Stimulated activated CD4-positive, alpha-beta T cell treated with anti-CD3 and anti-CD28 coated beads, Interleukin-15, amount 100 ng/mL, for 24 hours (primary cell): ENCODE measurements around the gene PKHD1.

Experiments
- DNase-seq: peaks from one replicate; pipeline ENCODE4 v3.0.0-alpha.2; 2020

PKHD1 gene, protein sequence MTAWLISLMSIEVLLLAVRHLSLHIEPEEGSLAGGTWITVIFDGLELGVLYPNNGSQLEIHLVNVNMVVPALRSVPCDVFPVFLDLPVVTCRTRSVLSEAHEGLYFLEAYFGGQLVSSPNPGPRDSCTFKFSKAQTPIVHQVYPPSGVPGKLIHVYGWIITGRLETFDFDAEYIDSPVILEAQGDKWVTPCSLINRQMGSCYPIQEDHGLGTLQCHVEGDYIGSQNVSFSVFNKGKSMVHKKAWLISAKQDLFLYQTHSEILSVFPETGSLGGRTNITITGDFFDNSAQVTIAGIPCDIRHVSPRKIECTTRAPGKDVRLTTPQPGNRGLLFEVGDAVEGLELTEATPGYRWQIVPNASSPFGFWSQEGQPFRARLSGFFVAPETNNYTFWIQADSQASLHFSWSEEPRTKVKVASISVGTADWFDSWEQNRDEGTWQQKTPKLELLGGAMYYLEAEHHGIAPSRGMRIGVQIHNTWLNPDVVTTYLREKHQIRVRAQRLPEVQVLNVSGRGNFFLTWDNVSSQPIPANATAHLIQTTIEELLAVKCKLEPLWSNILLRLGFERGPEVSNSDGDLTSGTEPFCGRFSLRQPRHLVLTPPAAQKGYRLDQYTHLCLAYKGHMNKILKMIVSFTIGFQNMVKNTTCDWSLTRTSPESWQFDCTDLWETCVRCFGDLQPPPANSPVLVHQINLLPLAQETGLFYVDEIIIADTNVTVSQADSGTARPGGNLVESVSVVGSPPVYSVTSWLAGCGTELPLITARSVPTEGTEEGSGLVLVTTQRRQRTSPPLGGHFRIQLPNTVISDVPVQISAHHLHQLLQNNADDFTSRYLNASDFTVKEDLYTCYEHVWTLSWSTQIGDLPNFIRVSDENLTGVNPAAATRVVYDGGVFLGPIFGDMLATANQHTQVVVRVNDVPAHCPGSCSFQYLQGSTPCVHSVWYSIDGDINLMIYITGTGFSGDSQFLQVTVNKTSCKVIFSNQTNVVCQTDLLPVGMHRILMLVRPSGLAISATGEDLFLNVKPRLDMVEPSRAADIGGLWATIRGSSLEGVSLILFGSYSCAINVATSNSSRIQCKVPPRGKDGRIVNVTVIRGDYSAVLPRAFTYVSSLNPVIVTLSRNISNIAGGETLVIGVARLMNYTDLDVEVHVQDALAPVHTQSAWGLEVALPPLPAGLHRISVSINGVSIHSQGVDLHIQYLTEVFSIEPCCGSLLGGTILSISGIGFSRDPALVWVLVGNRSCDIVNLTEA (N-terminal part only)

DNA sequence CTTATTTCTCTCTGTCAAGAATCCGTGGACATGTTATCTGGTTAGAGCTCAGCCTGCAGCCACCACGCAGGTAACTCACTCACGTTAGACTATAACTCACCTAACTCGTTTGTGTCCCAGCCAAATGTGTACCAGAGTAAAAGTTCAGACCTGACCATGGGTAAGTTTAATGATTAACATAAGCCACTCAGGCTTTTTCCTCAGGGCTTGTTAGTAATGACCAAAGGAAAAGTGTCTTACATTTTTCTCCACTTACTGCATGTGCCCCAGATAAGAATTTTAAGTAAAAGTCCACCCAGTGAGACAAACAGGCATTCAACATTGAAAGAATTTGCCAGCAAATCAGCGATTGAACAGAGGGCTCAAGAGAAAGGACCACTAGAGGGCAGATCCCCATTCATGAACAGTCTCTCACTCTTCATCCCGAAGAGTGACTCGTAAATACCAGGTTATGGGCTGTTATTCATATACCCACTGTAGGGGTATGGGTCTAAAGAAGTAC lies at the start of gene PKHD1:
PKHD1 (minus strand) TSS at position 116 of the 502 bp plus-strand sequence. CDS start 2,680 bp downstream, outside the sequence.
- DNase-seq = no peak

DNA sequence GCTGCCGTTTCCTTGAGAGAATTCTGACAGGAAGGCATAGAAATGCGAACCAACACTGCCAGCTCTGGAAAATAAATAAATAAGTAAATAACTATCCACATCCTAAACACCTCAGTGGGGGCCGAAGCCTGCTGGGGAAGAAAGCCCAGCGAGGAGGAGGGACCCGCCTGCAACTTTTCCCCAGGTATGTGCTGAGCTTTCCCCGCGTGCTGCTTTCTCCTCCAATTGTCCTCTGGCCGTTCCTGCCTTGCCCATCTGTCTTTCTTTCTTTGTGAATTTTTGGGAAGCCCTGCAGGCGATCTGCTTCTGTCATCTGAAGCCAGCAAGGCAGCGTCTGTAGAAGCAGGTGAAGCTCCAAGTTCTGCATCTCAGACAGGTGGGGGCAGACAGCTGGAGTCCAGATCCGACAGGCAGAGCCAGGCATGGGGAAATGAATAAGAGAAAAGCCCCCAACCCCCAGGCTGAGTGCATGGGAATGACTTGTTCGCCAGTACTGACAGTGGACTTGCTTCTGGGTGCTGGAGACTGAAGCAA lies 49.6 kb upstream of the PKHD1 start:
- no peak for DNase-seq

DNA sequence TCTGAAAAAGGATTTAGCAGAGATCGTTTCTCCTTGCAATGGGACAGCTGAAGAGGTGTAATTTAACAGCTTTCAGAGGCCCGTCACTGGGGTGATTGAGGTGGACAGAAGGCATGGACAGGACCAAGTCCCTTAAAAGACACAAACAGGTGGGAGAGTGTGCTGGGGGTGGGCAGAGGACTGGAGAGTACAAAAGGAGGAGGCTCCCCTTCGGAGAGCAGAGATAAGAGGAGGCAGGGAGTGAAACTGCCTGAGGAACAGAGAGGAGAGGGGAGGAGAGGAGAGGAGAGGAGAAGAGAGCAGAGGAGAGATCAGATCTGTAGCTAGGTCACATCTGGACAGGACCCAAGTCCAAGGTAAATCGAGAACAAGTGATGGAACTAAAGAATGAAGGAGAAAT lies 48.6 kb upstream of the PKHD1 start:
- DNase-seq = no peak

DNA sequence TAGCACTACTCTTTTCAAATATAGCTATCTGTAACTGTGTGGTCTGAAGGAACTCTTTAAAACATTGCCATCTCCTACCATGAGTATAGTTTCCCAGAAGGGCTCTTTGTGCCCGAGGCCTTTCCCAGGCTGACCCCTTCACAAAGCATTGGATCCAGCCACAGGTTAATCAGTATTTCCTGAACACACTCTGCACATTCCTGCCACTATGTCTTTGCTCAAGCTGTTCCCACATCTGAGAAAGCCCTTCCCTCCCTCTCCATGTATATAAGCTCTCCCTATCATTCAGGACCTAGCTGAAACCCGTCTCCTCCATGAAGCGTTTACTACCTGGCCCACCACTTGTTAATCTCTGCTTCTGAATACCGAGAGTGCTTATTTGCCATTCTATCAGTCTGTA lies 47.8 kb upstream of the PKHD1 start:
- DNase-seq = no peak

DNA sequence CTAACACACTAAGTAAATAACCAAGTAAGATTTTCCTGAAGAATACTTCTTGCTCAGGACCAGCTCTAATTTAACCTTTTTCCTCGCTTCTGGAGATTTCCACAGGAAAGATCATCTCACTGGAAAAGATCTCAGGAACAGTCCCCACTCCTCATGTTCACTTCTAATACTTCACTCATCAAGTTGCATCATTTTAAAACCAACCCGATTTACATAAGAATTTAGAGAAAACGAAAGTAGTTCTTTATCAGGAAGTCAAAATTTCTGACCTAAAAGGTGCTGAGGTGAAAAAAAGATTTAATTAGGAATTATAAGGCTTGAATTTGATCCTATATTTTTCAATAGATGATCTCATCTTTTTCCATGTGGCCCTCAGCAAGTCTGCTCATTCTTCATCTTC lies 46.6 kb upstream of the PKHD1 start:
- DNase-seq = no peak

DNA sequence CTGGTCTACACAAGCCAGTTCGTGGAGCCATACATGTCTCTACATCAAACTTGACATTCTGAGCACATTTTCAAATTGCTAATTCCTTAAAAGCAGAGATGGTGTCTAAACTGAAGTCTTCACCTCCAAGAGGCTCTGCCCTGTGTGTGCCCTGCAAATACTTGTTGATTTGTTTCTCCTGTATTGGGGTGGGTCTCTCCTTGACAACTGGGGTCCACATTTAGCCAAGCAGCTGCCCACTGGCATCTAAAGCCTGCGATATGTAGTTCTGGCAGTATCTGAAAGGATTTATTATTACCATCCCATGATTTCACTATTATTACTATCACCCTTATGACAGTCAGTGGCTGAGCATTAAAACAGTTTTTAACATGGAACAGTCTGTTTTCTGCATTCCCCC lies 45.9 kb upstream of the PKHD1 start:
- no peak for DNase-seq

DNA sequence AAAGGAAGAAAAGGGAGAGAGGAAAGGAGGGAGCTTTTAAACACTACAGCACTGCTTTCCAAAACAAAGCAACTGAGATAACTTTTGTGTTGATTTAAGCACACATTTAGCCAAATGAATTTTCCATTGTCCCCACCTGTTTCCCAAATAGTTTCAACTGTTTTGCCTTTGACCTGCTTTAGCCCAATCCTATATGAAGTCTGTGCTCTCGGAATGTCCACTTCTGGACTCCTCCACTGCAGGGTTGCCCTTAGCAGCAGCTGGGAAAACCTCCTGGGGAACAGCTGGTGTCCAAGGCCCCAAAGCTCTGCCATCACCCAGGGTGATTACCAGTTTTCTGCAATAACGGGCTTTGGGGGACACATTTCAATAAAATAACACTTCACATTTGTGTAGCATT lies 44.9 kb upstream of the PKHD1 start:
- no peak for DNase-seq

DNA sequence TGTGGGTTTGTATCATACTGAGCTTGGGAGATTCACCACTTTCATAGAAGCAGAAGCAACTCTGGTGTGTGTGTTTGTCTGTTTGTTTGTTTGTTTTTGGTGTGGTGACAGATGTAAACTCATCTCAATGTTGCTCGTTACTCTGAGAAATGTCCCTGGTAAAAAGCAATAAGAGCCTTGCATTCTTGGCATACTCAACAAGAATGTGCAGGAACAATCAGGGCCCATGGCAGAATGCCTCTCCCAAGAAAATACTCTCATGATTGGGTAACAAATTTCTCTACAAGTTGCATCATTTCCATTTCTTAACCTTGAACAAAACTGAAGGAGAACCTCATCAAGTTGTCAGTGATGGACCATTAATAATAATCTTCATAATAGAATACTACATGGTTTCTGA lies 43.0 kb upstream of the PKHD1 start:
- no peak for DNase-seq

DNA sequence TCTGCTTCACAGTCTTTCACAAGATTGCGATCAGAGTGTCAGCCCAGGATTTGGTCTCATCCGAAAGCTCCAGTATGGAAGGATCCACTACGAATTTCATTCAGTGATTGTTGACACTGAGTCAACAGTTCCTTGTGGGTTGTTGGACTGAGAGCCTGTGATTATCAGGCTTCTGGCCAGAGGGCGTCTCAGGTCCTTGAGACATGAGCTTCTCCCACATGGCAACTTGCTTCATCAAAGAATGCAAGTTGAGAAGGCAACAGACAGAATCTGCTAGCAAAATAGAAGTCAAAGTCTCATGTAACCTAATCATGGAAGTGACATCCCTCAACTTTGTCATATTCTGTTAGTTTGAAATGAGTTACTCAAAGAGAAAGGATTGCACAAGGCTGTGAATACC lies 40.5 kb upstream of the PKHD1 start:
- DNase-seq = no peak

DNA sequence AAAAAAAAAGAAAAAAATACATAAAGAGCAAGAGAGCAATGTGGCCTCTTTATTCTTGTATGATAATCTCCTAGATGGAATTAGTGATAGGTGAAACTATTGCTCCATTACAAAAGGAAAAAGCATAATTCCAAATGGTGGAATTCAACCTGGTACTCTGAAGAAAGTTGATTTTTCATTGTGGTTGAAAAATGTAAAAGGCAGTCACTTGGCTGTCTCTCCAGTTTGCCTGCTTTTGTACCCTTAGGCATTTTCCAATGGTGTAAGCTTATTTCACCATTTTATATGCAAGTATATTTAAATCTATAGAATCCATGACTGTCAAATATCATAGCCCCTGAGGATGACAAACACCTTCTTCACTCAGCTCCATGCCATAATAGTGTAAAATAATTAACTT lies 38.8 kb upstream of the PKHD1 start:
- no peak for DNase-seq

DNA sequence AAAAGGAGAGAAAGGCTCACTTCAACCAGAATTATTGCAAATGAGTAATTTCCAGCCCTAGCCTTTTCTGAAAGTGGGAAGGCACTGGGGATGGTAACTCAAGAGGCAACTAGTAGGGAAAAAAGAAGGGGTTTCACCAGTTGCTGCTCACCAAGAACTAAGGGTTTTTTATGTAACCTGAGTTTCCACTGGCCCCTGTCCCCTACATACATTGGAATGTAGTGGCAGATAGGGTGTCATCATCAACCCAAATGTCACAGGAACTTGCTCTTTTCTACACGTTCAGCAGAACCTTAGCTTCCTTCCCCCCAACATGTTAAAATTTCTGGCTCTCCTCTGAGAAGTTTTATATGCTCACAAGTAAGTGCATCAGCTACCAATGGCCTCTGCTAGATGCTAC lies 38.2 kb upstream of the PKHD1 start:
- no peak for DNase-seq

DNA sequence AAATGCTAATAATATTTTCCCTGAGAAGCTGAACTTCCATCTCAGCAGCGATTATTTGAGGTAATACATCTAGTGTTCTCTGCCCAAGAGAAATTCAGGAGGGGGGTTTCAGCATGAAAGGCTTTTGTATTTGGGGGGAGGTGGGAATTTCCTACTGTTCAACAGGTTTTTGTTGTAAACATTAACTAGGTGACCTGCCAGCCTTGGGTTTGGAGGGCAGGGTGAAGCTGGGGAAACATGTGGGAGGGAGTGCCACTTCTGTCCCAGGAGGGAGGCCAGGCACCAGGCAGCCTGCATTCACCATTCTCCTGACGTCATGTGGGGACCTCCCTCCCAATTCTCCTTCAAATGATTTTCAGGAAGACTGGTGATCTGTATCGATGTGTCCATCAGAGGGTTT lies 37.7 kb upstream of the PKHD1 start:
- DNase-seq = no peak

DNA sequence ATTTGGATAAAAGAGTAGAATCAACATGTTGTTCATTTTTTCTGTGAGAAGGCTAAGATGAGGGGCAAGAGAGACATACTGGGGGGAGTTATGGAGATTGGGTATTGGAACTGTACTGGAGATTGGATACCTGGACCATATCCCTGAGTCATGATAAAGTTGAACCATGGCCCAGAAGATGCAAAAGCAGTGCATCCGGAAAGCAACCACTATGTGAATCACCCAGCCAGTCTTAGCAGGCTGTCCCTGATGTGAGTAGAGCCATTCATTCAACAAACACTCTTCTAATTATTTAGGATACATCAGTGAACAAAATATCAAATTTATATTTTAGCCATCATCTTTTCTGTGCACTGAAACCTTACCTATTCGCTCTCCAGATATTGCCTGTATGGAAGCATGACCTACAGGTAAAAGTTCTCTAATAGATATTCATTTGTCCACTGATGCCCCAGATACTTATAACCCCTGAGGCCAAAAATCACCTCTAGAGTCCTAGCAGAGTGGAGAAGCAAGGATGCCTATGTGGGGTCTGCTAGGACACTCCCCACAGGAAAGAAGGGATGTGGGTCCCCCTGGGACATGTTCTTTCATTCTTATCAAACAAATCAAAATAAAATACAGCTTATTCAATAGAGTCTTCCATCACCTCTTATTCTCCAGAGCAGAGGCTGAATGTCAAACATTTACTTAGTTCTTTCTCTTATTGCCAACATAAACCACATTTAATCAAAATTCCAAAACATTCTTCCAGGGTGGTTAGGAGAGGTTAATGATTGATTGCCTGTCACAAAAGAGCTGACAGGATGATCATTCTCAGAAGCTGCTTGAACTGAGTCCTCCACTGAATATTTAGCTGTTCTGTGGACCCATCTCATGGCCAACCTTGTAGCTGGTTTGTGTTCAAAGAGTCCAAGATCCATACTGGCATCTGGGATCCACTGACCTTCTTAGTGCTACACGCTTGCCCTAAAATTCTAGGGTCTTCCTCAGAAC lies 37.0 kb upstream of the PKHD1 start:
- no peak for DNase-seq

DNA sequence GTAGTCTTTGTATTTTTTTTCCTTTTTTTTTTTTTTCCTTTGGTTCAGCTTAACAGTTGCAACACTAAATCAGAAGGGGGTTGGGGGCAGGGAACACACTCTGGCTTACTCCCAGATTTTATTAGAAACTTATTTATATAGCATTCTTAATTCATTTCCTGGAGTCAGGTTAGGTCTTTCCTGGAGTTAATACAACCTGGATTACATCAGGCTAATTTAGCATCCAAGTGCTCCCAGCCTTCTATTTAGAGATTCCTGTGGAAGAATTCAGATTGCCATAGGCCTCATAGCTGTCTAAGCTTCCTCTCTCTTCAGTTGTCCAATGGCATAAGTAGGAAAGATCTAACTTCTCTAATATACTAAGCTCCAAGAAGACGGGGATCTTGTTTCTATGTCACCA lies 35.8 kb upstream of the PKHD1 start:
- no peak for DNase-seq

DNA sequence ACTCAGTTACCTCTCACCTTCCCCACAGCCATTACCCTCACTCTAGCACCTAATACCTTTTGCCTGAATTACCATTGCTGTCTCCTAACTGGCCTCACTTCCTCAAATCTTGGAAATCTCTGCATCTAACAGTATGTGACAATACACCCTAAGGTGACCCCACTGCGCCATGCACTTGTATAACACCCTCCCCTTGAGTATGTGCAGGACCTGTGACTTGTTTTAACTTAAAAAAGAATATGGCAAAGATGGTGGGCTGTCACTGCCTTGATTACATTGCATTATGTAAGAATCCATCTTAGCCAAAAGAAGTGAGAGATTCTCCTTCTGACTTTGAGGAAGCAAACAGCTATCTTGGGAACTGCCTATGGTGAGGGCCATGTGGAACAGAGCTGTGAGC lies 29.9 kb upstream of the PKHD1 start:
- no peak for DNase-seq

DNA sequence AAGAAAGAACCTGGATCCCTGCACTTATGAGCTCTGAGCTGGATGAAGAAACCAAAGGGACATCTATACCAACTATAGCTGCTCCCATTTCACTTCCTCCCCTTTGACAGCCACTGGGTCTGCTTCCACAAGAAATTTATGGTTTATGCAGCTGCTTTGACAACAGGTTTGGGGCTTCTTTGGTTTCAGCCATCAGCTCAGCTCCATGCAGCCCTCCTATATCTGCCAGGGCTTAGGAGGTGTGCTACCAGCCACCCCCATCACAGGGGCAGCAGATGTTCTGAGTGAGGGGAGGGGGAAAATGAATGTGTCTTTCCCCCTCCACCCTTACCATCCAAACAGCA lies 29.2 kb upstream of the PKHD1 start:
- DNase-seq = no peak

DNA sequence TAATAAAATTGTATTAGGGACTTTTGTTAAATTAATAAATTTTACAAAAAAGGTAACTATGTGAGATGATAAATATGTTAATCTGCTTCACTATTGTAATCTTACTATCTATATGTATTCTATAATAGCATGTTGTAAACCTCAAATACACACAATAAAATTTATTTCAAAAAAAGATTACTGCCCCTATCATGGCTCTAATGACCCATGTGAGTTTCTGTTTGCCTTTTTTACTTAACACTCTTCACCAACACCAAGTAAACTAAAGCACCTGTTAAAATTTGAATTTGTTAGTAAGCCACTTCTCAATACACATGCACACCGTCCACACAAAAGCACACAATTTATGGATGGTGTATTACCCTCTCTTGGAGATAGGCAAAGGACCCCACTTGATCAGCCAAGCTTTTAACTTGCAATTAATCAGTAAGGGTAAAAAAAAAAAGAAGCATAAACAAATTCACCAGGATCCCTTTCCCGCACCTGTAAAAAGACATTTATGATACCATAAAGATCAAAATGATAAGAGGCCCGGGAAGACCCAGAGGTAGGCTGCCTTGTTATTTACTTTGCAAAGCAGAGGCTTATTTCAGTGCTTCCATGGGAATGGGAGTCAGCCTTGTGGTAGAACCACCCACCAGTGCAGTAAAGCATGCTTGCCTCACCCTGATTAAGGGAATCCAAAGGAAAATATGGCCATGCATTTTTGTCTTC lies 28.6 kb upstream of the PKHD1 start:
- DNase-seq = no peak

DNA sequence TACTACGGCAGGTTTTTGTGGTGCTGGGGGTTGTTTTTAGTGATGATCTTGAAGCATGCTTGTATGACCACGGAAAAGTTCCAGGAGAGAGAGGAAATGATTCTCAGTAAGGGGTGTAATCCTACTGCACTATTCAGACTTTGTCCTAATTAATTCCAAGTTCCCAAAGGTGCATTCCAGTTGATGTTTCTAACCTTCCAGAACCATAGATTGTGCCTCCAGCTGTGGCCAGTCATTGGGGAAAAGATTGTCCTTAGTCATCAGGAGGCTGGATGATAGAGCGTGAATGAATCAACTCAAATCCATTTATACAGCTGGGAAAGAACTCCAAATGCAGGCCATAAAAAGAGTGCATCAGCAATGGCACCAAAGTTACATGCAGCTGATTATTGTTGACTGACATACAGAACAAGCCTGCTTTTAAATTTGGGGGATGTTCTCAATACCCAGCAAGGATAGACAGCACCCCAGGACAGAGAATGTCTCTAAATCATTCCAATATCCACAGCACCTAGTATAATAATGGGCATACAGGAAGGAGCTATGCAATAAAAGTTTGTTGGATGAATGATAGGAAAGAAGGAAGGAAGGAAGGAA lies 27.8 kb upstream of the PKHD1 start:
- DNase-seq = no peak

DNA sequence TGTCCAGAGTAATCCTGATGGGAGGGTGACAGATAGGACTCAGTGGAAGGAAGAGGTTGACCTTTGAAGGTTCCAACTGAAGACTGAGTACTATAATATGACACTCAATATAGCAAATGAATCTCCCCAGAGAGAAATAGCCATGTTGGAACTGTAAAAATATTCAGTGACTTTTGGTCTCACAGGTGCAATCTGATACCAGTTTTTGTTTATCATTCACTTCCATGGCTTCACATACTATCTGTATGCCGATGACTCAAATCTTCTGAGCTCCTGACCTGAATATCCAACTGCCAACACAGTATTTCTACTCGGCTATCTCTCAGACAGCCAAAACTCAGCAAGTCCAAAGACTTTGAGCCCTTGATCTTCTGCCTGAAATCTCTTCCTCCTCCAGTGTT lies 21.8 kb upstream of the PKHD1 start:
- no peak for DNase-seq

DNA sequence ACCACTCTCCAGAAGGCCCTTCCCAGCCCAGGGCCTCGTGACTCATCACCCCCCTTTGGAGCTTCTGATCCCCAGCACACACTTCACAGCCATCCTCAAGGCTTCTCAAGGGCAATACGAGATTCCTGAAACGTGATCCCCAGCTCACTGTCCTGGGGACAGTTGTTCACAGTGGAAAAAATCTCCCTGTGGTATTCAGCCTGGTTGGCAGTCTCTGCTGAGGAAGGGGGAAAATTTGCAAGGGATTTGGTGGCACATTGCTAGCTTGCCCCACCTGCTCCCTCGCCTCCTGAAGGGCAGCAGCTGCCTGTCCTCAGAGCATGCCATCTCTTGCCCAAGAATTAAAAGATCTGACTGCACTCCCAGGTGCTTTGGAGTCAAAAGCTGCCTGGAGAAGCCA lies 20.7 kb upstream of the PKHD1 start:
- DNase-seq = no peak

DNA sequence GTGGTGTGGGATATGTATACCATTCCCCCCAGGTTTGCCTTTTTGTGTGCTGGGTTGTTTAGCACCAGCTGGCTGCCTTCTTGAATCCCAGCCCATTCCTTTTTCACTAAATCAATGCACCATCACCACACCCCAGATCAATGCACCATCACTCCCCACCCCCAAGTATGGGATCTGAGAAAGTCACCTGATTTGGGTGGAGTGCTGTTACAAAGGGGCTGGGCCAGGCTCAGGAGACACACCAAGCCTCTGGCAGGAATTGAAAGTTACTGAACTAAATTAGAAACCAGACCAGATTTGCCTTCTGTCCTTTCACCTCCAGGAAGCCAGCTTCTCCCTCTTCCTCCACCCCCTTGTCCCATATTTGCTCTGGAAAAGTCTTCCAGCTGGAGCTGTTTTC lies 19.6 kb upstream of the PKHD1 start:
- no peak for DNase-seq
